HT-29 (cell line): ENCODE data around the gene ARHGAP15. TPM values are rescaled to one million over a fixed set of nuclear protein-coding genes. Genes with fewer than 3 reads are reported as not detected.

Experiments
- DNase-seq: peaks from one replicate; pipeline ENCODE4 v3.0.0-alpha.2; 2015; ENCODE audit warnings: low spot score
- total RNA-seq: library from RNA; depleted of rRNA; stranded (reverse); fragments of >200 nt; shearing (Covaris generic); gene quantifications from 2 replicates; pipeline ENCODE4 v1.2.3, GENCODE V29; 2014

The ARHGAP15 gene
- total RNA-seq, 1 experiment from 2014 or later, result not detected

DNA sequence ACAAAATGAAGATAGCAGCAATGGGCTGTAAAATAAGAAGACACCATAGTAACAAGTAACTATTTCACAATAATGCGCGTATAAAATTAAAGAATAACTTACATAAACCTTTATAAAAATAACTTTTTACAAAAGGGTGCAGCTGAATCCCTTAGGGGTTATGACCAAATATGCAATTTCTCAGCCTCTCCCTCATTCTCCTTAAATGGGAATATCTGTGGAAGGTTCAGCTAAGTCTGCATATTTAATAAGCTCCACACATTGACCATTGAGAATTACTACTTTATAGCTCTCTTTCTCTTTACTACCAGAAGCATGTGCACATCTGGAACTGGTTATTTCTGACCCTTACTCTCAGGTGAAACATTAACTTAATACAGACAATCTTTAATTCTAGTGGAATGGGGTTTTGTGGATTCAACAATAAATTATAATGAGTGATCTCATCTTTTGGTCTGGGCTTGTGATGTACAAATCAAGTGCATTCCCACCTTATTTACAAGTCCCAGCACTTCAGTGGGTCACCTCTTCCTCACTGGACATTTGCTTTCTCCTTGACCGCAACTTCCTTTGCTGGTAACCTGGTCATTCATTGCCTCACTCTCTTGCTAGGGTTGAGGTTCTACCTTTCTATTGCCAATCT is 15.7 kb downstream of the ARHGAP15 start:
- no peak for DNase-seq

DNA sequence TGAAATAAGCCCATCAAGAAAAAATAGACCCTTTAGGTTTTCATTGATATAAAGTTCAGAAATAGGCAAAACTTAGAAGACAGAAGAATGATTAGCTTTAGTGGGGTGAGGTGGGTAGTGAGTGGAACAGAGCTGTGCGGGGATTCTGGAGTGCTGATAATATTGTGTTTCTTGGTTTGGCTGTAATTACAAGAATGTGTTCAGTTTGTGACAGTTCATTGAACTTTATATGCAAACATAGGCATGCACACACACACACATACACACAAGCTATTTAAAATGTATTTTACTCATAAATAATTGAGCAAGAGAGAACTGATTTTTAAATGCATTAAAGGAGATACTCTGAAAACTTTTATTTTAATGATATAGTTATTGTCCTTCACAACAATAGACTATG is 17.1 kb downstream of the ARHGAP15 start:
- no peak for DNase-seq

DNA sequence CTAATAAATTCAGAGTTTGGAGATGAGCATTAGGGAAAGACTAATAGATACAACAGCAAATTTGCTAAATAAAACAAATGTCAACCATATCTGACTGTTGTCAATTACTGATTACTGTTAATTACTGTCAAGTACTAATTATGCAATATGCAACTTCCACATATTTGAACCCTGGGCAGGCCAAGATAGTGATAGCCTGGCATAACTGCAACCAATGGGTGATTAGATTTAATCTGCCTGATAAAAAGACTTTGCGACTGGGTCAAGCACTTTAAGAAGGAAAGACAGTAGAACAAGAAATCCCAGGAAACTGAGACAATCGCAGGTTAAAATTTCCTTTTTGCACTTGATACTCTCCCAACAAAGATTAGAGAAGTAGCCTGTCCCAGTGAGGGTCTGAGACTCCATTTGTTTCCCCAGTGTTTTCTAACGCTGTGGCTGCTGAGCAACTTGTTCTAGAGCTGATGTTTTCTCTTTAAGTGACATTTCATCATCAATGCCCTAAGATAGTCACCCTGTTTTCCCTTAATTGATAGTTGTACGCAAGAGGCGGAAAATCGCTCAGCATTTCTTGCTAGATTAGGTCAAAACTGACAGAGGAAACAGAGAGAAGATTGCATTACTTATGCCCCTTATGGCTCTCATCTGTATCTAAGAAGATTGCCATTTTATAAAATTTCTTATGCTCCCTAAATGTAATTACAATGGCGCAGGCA is 17.8 kb downstream of the ARHGAP15 start:
- no peak for DNase-seq

DNA sequence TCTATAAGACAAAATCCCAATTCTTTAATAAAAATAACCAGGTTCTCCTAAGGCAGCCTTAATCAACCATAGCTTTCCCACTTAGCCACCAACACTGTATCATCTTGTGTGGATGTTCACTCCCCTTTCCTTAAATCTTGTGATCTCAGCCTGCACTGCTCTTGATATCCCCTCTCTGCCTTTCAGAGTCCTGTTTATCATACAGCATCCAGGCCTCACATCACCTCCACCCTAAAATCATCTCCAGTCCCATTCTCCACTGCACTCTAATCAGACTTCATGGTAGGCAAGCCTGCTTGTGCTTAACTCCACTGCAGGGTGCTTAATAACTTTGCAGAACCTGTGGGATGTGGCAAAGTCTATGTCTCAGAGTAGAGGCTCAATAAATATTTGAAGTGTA is 18.8 kb downstream of the ARHGAP15 start:
- DNase-seq, result no peak

DNA sequence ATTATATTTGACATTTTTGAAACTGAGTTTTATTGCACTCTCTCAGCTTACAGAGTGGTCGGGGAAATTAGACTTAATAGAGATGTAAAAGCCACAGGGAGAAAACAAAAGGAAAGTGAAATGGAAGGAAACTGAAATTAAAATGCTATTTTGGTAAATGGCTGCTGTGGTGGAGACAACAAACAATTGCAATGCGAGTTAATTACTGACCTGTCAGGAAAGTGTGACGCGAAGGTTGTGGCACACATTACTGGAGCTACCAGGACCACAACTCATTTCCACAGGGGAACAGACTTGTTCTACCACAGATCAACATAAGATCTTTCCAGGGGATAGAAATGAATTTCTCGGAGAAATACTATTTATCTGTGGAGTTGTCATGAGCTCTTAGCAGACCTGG is 19.5 kb downstream of the ARHGAP15 start:
- DNase-seq, result no peak

DNA sequence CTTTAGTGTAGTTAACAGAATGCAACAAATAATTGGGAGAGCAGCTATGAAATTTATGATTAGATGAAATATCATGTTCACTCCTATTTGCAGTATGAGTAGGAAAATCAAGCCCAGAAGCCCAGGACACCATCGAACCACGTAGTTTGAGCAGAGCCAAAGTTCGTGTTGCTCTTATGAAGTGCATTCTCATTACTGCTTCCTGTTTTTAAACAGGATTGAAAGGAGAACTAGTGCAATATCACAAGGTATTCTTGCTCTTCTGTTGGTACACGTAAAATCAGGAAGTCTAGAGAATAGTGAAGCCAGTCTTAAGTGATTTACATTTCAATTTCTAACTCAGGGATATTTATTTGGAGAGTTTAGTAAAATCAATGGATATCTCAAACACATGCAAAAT is 21.1 kb downstream of the ARHGAP15 start:
- DNase-seq, result no peak

DNA sequence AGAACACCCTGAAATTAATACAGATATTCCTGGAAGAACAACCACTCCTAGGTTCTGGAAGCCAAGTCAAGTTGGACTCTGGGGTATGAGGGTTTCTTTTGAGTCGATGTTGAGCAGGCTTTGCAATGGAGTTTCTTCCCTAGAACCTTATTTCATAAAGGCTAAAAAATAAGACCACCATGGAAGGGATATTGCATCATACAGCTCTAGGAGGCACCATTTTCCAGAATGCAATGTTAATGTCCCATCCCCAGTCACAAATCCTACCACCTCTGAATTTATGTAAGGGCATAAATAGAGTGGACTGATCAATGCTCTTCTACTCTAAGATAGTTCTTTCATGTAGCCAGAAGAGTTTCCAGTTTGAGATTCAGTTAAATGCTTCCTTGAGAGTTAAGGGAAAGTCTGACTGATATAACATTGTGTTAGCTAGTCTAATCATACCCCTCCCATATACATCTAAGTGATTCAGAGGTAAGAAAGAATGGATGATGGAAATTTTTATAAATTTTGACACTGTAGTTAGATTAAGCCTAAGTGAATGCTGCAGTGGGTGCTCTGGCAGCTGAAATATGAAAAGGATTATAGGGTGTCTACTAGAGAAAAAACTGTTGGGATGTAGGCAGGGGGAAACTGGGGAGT is 22.0 kb downstream of the ARHGAP15 start:
- no peak for DNase-seq

DNA sequence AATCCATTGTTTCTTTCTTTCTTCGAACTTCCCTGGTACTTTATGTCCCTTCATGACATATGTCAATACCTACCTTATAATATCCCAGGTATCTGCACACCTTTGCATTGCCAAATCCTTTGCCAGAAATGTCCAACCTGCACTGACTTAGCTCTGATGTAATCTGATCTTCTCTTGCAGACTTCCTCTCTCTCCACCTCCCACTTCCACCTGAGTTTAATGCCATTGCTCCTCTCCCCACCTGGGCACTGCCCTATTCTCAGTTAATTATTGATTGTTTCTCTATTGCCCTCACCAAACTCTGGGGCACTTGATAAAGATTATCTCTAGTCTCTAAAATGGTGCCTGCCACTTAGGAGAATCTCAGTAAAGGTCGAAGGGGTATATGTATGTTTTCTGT is 23.0 kb downstream of the ARHGAP15 start:
- no peak for DNase-seq

DNA sequence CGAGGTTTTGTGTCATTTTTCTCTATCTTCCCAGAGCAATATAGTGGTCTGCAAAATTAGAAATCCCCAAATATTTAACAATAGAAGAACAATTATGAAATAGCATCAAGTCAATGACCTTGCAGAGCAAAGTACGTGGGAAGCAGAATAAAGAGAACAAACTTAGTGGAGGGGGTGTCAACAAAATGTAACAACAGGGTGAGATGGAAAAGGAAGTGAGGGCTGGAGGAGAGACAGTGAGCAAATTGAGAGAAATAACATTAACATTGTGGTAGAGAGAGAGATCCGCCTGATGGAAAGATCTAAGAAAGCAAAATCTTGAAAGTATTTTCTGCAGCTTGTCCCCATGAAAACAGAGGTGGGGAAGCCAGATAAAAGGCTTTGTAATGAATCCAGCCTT is 23.4 kb downstream of the ARHGAP15 start:
- no peak for DNase-seq

DNA sequence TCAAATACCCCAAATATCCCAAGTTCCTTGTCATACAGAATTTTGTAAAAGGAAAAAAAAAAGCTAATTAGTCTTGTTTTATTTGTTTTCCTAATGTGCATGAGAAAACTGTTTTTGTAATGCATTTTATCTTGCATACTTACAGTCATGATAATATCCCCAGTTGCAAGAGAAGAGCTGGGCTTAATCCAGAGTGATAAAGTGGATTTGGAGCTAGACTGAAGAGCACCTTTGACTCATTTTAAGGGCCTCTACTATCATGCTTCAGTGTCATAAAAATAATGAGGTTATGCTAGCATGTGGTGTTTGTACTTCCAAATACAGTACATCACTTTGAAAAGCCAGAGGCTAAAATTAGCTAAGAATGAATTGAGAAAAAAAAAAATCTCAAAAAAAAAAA is 26.4 kb downstream of the ARHGAP15 start:
- DNase-seq, result no peak

DNA sequence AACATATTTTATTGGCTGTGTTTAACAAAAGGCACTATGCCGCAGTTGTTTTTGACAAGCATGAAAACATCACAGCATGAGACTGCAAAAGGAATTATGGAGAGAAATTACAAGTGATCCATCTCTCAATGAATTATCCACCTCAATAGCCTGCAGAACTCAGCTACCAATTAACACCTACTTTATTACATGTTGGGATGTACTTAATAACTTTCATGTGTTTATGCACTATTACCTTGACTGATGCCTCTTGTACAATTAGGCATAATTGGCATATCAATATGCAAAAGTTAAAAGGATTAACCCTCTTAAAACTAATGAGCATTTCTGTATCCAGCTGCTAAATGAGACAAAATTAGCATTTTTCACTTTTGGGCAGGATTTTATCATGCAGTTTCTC is 27.8 kb downstream of the ARHGAP15 start:
- DNase-seq, result no peak

DNA sequence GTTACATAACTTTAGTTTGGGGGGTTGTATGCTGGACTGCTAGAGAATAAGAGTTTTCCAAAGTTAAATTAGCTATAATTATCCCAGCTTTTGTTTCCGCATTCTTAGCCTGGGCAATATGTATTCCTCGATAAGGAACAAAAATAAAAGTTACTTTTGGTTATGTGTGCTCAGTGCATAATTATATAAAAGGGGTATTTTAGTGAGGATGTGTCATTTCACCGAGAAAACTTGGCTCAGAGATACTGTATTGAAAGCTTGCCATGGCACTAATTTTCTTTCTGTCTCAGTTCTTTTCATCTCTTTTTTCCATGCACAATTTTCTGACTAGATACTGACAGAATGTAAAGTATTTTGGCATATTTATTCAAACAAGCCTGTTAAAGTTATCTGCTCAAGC is 28.2 kb downstream of the ARHGAP15 start:
- DNase-seq, result no peak

DNA sequence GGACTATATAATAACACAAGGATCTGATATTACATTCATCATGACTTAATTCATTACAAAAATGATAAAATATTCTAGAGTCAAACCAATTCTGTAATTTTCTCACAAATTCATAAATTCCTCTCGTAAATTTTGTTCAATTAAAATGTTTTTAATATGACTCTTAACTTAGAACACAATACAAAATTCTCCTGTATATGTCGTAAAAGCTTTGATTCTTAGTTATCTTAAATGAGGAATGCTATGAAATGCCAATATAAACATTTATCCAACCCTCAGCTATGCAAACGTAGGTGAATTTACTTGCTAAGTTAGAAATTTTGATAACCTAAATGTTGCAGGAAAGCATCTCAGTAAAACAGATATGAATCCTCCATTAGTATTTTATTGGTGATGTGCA is 28.9 kb downstream of the ARHGAP15 start:
- no peak for DNase-seq

DNA sequence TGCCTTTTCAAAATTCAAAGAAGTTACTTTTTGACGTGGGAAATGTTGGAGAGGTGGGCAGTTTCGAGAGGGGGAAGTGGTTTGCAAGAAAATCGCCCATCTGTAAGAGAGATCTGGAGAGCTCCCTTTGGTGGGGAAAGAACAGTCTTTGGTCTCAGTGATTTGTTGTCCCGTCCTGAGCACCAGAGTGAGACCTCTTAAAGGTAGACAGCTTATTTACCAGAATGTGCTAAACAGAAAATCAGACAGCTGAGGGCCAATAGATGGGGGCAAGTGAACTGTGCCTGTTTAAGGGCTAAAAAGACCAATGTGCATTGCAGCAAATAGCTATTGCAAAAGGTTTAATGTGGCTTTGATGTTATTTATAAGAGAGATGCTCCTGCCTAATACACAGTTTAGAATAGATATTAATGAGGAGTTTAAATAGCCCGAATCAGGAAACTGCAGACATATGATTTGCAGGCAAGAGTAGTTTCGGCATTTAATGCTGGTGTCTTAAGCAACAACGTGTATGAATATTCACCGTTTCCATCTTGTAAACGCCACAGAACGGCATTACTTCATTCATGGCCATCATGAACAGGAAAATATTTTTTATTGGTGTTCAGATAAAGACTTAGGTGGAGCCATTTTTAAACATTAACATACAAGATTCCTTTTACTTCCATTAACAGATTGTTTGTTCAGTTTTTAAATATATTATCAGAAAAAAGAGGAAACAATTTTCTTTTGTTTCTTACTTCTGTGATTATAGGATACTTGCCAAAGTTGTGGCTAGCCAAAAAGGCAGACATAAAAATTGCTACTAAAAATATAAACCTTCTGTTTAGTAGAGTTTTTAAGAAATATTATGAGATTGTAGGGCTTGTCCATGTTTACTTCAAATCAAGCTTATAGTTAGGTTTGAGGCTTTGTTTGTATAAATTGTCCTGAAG is 29.6 kb downstream of the ARHGAP15 start:
- no peak for DNase-seq

DNA sequence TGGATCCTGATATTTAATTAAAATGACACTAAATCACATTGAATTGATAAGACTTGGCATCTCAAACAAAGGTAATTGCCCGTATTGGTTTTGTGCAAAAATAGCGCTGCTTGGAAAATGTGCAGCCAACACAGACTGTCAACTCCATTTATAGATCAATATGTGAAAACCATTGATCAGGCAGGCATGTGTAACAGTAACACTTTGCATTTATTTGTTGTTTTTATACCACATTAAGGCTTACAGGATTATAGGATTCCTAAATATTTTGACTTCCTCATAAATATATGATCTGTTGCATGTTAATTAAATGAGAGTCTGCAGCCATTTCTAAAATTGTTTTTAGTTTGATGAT is 30.2 kb downstream of the ARHGAP15 start:
- no peak for DNase-seq

DNA sequence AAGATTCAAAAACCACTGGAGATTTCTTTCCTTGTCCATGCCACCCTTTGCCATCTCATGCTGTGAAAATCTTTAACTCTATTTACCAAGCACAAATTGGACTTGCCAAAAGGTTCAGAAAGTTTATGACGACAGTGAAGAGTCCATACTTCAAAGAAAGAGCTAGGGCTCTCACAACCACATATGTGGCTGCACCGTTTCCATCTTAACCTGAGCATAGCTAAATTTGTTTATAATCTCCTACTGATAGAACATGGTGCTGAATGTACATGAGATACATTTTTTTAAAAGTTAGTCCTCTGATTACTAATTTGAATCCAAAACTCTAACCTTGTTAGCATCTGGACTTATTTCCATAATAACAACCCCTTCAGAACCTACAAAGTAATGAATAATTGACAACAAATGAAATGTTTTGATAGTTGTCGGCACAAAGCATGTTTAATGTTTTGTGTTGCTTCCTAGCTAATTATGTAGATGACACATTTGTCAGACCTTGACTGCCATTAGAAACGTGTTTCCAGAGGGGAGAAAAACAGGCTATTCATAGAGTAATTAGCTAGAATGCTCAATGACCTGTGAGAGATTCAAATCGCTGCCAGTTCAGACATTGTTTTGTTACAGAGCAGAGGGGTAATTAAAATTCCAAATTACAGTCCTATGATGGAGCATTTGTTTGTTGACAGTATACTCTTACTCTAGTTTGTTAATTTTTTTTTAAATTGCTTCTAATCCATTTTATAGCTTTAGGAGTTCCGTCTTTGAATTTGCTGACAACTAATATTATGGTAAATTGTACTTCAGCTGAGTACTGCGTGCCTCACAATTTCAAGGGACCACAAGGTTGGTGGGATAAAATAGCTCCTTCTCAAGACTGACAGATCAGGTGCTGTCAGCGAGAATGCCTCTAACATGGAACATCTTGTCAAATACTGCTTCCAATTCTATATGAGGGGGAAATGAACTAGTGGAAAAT is 31.8 kb downstream of the ARHGAP15 start:
- no peak for DNase-seq

DNA sequence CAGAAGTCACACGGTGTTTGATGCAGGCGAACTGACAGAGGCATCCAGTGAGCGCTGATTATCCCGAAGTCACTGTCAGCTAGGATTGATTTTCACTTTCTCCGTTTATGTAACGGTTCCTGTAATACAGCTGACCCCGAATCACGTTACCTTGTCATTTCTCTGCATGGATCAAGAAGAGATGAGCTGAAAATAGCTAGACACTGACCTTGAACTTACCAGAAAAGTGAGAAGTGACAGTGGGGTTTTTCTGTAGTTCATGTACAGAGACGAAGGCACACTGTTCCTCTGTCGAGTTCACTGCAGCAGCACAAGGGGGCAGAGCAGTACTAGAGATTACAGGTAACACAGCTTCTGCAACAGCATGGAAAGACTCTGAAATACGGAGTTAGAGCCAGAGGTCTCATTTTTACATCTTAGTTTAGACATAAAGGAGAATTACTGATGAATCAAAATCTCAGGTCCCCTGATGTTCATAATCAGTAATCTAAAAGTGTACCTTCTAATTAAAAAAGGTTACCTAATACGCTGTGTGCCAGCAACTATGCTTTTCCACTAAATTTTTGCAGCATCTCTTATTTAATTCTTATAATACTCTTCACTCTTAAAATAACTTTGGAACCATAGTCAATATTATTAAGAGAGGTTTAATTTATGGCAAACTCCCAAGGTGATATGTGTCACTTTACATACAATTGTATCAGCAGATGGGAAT is 33.1 kb downstream of the ARHGAP15 start:
- peak; percentile 26 for DNase-seq

DNA sequence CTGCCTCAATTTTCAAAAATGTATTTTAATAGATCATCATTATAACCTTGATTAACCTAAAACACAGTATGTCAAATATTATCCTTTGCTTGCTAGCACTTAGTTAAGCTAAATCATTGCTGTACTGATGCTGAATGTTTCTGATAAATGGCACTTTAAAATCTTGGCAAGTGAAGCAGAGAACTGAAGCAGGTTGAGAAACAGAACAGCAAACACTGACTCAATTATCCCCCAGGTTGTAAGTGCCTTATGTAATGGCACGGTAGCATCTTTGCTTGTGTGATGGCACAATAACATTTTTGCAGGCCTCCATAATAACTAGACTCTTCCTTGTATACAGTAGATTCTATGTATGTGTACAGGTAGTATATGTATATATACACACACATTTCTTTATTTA is 33.8 kb downstream of the ARHGAP15 start:
- no peak for DNase-seq

DNA sequence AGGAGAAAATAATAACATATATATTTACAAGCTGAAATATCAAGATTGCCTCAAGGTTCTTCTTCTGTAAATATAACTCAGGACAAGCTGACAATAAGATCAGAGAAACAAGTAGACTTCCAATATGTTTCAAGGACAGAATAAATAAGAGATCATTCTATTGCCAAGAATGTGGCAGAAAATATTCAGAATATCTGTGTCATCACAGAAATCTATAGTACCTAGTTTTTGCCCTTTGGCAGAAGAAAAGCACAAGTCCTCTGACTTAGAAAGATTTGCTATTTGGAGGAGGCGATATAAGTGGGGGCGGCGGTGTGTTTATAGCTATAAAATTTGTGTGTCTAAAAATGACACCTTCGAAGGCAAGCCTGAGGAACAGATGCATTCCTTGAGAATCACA is 34.3 kb downstream of the ARHGAP15 start:
- DNase-seq, result no peak

DNA sequence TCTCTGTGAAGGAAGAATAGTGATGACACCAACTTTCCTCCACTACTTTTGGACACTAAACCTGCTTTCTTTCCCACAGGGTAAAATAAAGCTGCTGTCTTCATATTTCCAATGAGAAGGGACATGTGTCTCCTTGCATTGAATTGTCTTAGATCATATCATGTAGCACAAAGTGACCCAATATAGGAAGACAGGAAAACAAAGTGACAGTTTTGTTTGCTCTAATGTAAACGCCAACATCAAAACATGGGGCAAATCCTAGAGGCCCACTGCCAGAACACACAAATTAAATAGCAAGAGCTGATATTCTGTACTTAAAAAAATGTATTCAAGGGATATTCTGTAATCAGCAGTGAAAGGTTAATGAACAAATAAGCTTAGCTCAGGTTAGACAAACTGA is 36.1 kb downstream of the ARHGAP15 start:
- no peak for DNase-seq
